Esophagus muscularis mucosa (tissue), 4 donors: Measurements from ENCODE around the gene HELZ. TPM values are rescaled to one million over a fixed set of nuclear protein-coding genes. Genes with fewer than 3 reads are reported as not detected.

ENCODE experiments used
- DNase-seq: peaks from one replicate; pipeline ENCODE4 v3.0.0-alpha.2; 2017; ENCODE audit errors: extremely low spot score
- H3K27ac ChIP-seq, 4 donors: fragments of 200-600 bp; sonication (generic); replicated peaks in 1 of 4; 1 replicate in 3 of 4; 2 replicates in 1 of 4; pipeline ENCODE4 v1.5.1; 2016 to 2019; ENCODE audit warnings: mild to moderate bottlenecking in 1 of 4
- H3K27me3 ChIP-seq, 4 donors: fragments of 200-600 bp; sonication (generic); one replicate each; pipeline versions ENCODE4 v1.5.1 to v1.6.0; 2016 to 2019
- H3K36me3 ChIP-seq, 4 donors: fragments of 200-600 bp; sonication (generic); one replicate each; pipeline ENCODE4 v1.5.1; 2016 to 2019
- H3K4me1 ChIP-seq, 4 donors: fragments of 200-600 bp; sonication (generic); one replicate each; pipeline ENCODE4 v1.5.1; 2016 to 2019
- H3K4me3 ChIP-seq, 4 donors: fragments of 200-600 bp; sonication (generic); 1 replicate in 2 of 4; 2 replicates in 2 of 4; pipeline ENCODE4 v1.5.1; 2016 to 2019; ENCODE audit warnings: mild to moderate bottlenecking in 4 of 4, moderate library complexity in 1 of 4
- H3K9me3 ChIP-seq, 4 donors: fragments of 200-600 bp; sonication (generic); 1 replicate in 3 of 4; 2 replicates in 1 of 4; pipeline ENCODE4 v1.5.1; 2016 to 2019
- EP300 ChIP-seq: sonication (generic); formaldehyde crosslinking; IDR thresholded peaks from one replicate; pipeline ENCODE4 v1.6.1; 2017; ENCODE audit warnings: antibody characterized with exemption
- POLR2A ChIP-seq: fragments of 450-650 bp; IDR thresholded peaks from one replicate; pipeline ENCODE4 v1.6.1; 2017; ENCODE audit warnings: antibody characterized with exemption, moderate library complexity, mild to moderate bottlenecking, low read depth
- POLR2AphosphoS5 ChIP-seq, 2 donors: sonication (generic); formaldehyde crosslinking; IDR thresholded peaks; one replicate each; pipeline ENCODE4 v1.6.1; 2017; ENCODE audit warnings: antibody characterized with exemption in 2 of 2
- WGBS: methylation state at CpG from one replicate; pipeline ENCODE4 v1.1.5; 2018; 5-methylcytosine and 5-hydroxymethylcytosine counted together
- intact Hi-C: fragments of 100-400 bp; cut with DNase I; formaldehyde crosslinking; loops from one replicate; pipeline ENCODE4 v1.15.1; 2023
- total RNA-seq, 4 donors: library from RNA; depleted of rRNA; stranded (reverse); fragments of >200 nt; gene quantifications; one replicate each; pipeline versions ENCODE4 v1.1.0 to v1.2.1, GENCODE V29; 2016
- TF ChIP-seq, protein P1 (sequence below), 3 experiments: fragments of 200-600 bp in 2 of 3; fragments of 450-650 bp in 1 of 3; sonication (generic) in 2 of 3; IDR thresholded peaks; one replicate each; pipeline ENCODE4 v1.5.1; 2017 to 2019; ENCODE audit warnings: antibody characterized with exemption in 3 of 3, mild to moderate bottlenecking in 2 of 3, moderate library complexity in 1 of 3

The HELZ gene
- total RNA-seq, 4 donors from 2014 or later = 35.0 to 62.3 (median 45.8) TPM

DNA sequence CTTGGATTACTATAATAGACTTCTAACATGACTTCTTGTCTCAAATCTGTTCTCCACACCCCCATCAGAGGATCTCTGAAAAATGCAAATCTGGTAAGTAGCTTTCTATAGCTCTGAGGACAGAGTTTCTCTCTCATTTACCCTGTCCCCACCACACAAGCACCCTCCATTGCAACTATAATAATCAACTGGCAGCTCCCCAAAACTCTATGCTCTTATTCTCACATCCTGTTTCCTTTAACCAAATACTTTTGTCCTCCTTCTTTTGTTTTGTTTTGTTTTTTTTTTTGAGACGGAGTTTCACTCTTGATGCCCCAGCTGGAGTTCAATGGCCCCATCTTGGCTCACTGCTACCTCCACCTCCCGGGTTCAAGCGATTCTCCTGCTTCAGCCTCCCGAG is 73.4 kb downstream of the HELZ start:
- intact Hi-C loops = no loop called here
- H3K9me3 ChIP-seq = no peaks in the 10 kb centered on the region
- DNase-seq = no peak
- no peaks in the 10 kb centered on the region for H3K4me1 ChIP-seq
- no peak overlapping the region for H3K4me3 ChIP-seq
- peaks cover 0 to 53% (median 32%) of the 10 kb centered on the region in 4 donors for H3K36me3 ChIP-seq
- TF ChIP-seq POLR2A = no peak
- TF ChIP-seq POLR2AphosphoS5 (IDR thresholded peaks at IDR 0.05) = no peak
- no peak for TF ChIP-seq EP300
- TF ChIP-seq, protein P1, sequence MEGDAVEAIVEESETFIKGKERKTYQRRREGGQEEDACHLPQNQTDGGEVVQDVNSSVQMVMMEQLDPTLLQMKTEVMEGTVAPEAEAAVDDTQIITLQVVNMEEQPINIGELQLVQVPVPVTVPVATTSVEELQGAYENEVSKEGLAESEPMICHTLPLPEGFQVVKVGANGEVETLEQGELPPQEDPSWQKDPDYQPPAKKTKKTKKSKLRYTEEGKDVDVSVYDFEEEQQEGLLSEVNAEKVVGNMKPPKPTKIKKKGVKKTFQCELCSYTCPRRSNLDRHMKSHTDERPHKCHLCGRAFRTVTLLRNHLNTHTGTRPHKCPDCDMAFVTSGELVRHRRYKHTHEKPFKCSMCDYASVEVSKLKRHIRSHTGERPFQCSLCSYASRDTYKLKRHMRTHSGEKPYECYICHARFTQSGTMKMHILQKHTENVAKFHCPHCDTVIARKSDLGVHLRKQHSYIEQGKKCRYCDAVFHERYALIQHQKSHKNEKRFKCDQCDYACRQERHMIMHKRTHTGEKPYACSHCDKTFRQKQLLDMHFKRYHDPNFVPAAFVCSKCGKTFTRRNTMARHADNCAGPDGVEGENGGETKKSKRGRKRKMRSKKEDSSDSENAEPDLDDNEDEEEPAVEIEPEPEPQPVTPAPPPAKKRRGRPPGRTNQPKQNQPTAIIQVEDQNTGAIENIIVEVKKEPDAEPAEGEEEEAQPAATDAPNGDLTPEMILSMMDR (IDR thresholded peaks at IDR 0.05) = no peak
- no peaks in the 10 kb centered on the region for H3K27me3 ChIP-seq
- WGBS = 93% methylated on average over 4 of the region's 4 CpGs
- H3K27ac ChIP-seq = no peak overlapping the region

DNA sequence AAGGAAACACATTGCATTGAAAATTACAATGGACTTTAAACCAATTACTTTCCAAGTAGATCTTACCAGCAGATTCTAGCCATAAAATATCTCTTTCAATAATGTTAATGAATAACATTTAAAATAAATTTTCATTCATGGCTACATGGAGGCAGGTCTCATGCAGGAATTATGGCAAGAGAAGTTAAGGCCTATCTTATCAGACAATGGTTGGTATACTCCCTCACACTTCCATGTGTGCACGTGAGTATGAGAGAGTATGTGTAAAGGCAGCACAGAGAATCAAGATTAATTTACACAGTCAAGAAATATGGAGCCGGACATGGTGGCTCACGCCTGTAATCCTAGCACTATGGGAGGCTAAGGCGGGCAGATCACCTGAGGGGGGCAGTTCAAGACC is 76.5 kb downstream of the HELZ start:
- Histone ChIP-seq H3K36me3 (peaks cover 0 to 59% (median 41%) of the 10 kb centered on the region in 4 donors), H3K9me3 (no peaks in the 10 kb centered on the region), H3K27me3 (no peaks in the 10 kb centered on the region), H3K27ac (no peak overlapping the region), H3K4me1 (no peaks in the 10 kb centered on the region), H3K4me3 (no peak overlapping the region)
- WGBS = 97% methylated on average over 4 of the region's 4 CpGs
- no peak for DNase-seq
- intact Hi-C loops = no loop called here
- TF ChIP-seq POLR2A = no peak
- TF ChIP-seq, protein P1 (IDR thresholded peaks at IDR 0.05) = no peak
- no peak for TF ChIP-seq EP300
- no peak for TF ChIP-seq POLR2AphosphoS5 (IDR thresholded peaks at IDR 0.05)

GRCh38 chr17:67165201-67165600 is 79.8 kb downstream of the HELZ start:
- DNase-seq = no peak
- H3K4me3 ChIP-seq = no peak overlapping the region
- WGBS = 72% methylated on average over 6 of the region's 6 CpGs
- no peaks in the 10 kb centered on the region for H3K4me1 ChIP-seq
- H3K27ac ChIP-seq = no peak overlapping the region
- no peaks in the 10 kb centered on the region for H3K9me3 ChIP-seq
- intact Hi-C loops = no loop called here
- no peak for TF ChIP-seq EP300
- TF ChIP-seq POLR2A = no peak
- TF ChIP-seq, protein P1 (IDR thresholded peaks at IDR 0.05) = no peak
- peaks cover 7 to 68% (median 52%) of the 10 kb centered on the region in 4 donors for H3K36me3 ChIP-seq
- no peaks in the 10 kb centered on the region for H3K27me3 ChIP-seq

GRCh38 chr17:67164302-67164701 is 80.7 kb downstream of the HELZ start:
- Histone ChIP-seq H3K4me1 (no peaks in the 10 kb centered on the region), H3K27ac (no peak overlapping the region), H3K36me3 (peaks cover 10 to 66% (median 56%) of the 10 kb centered on the region in 4 donors), H3K9me3 (no peaks in the 10 kb centered on the region), H3K27me3 (no peaks in the 10 kb centered on the region), H3K4me3 (no peak overlapping the region)
- no peak for TF ChIP-seq POLR2AphosphoS5 (IDR thresholded peaks at IDR 0.05)
- TF ChIP-seq, protein P1 (IDR thresholded peaks at IDR 0.05) = no peak
- TF ChIP-seq POLR2A = no peak
- no peak for TF ChIP-seq EP300
- no peak for DNase-seq
- WGBS = 70% methylated on average over 2 of the region's 2 CpGs
- intact Hi-C loops = no loop called here

DNA sequence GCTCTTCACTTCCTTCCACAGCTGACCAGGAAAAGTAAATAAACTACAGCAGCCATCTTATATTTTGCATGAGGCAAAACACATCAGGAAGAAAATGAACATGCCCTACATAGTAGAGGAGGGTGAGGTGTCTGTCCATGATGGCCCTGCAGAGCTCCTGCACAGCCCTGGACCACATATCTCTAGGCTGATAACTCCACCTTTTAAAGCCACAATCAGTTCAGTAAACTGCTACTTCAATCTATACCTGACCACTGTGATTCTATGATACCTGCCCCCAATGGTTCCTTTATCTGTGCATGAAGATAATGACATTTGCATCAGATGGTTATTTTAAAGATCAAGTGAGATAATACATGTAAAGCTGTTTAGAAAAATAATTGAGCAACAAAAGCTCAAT is 82.2 kb downstream of the HELZ start:
- no peak for DNase-seq
- no peak overlapping the region for H3K4me3 ChIP-seq
- intact Hi-C loops = no loop called here
- H3K27me3 ChIP-seq = no peaks in the 10 kb centered on the region
- H3K36me3 ChIP-seq = peaks cover 10 to 64% (median 54%) of the 10 kb centered on the region in 4 donors
- H3K27ac ChIP-seq = no peak overlapping the region
- TF ChIP-seq, protein P1 (IDR thresholded peaks at IDR 0.05) = no peak
- TF ChIP-seq EP300 (no peak), POLR2A (no peak), POLR2AphosphoS5 (IDR thresholded peaks at IDR 0.05) (no peak)
- H3K9me3 ChIP-seq = no peaks in the 10 kb centered on the region
- H3K4me1 ChIP-seq = no peaks in the 10 kb centered on the region
